IPS-NIHi7 (cell line): ENCODE data around the gene SHMT2.
"Not testable (repeated sequence)": the region's sequence is repeated elsewhere in the genome, so short reads cannot be mapped to it uniquely, and the experiment has no call there.

Source experiments
- DNase-seq: peaks from one replicate; pipeline ENCODE4 v3.0.0; 2012; ENCODE audit warnings: mixed read lengths; ENCODE audit errors: extremely low spot score

SHMT2 gene

GRCh38 chr12:57262126-57262822 lies 32.8 kb downstream of the SHMT2 start:
- no peak for DNase-seq

DNA sequence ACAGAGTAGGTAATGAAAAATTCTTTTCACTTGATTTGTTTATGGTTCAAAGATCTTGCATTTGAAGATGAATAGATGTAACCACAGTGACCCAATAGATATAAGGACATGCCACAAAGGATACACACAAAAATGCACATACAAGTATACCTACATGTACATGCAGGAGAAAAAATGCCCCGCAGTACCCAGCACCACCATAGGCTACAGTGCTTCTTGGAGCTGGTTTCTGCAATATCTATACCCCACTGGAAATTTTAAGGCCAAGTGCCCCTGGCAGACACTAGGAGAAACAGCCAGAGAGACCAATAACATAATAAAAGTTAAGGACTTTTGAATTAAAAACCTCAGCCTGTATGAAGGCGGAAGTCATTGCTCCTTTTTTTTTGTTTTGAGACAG lies 33.6 kb downstream of the SHMT2 start:
- DNase-seq = no peak

DNA sequence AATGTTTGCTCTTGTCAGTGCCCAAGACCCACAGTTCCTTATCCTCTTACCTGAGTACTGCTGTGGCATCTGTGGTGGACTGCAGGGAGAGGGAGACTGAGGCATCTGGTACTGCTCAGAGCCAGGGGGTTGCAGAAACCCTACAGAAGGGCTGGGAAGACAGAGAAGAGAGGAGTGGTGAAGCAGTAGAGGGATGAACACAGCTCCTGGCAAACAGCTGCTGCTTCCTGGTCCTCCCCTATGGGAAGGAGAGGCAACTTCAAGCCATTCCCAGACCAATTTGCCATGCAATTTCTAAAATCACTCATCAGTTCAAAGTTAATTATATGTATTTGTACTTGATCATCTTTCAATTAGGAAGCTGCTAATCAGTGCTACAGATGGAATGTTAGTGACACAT lies 37.2 kb downstream of the SHMT2 start:
- no peak for DNase-seq

GRCh38 chr12:57268264-57268663 lies 38.8 kb downstream of the SHMT2 start:
- DNase-seq = no peak

GRCh38 chr12:57270966-57271470 lies 41.5 kb downstream of the SHMT2 start:
- DNase-seq = peak; percentile 62

DNA sequence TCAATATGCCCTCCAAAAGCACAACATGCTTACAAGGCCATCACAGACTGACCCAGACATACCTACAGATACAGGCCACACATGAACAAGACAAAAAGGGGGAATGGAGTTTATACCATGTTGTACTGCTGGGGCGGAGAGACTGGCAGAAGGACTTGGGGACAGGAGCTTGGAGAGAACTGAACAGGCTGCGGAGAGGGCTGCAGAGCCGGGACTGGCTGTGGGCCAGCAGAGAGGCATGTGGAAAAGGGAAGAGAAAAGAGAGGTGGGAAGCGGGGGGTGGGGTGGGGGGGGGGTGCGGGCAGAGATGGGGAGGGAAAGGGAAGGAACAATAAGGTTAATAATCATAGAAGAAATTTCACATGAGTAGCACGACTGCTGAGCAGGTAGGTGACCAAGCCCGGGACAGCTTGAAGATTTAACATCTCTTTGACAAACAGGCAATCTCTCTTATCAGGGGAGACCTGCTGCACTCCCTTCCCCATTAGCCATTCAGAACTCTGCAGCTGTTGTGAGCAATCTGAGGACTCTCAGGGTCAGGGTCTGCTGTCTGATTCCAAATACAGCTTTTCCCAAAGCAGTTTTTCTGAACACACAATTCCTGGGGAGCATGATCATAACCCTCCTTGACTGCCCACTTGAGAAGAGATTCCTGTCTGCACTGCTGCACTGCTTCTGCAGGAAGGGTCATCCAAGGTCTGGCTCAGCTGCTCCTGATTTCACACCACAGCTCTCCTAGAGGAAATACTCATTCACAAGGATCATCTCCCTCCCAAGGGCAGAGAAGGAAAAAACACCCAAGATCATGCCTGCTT lies 43.0 kb downstream of the SHMT2 start:
- no peak for DNase-seq

- DNase-seq = no peak
Measured at GRCh38 chr12:57273516-57273915, 44.0 kb downstream of the SHMT2 start.

- DNase-seq = not testable (repeated sequence)
Measured at GRCh38 chr12:57276233-57276632, 46.7 kb downstream of the SHMT2 start.

DNA sequence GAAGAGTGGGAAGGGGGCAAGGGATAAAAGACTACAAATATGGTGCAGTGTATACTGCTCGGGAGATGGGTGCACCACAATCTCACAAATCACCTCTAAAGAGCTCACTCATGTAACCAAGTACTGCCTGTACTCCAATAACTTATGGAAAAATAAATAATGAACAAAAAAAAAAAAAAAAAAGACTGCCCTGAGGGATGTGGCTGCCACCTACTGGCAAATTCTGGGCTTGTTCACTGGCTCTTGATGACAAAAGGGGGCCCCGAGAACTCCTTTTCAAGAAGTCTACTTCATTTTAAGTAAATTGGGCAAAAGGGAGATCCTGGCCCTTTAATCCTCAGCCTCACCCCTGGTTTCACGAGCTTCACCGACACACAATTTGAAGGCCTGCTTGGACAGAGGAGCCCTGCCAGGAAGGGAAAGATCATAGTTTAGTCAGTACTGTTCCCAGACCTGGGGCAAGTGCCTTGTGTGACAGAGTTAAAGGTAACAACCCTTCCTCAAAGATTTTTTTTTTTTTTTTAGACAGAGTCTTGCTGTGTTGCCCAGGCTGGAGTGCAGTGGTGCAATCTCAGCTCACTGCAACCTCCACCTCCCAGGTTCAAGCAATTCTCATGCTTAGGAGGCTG lies 47.5 kb downstream of the SHMT2 start:
- DNase-seq = peak; percentile 55

- no peak for DNase-seq
Measured at GRCh38 chr12:57278465-57279381, 49.2 kb downstream of the SHMT2 start.

DNA sequence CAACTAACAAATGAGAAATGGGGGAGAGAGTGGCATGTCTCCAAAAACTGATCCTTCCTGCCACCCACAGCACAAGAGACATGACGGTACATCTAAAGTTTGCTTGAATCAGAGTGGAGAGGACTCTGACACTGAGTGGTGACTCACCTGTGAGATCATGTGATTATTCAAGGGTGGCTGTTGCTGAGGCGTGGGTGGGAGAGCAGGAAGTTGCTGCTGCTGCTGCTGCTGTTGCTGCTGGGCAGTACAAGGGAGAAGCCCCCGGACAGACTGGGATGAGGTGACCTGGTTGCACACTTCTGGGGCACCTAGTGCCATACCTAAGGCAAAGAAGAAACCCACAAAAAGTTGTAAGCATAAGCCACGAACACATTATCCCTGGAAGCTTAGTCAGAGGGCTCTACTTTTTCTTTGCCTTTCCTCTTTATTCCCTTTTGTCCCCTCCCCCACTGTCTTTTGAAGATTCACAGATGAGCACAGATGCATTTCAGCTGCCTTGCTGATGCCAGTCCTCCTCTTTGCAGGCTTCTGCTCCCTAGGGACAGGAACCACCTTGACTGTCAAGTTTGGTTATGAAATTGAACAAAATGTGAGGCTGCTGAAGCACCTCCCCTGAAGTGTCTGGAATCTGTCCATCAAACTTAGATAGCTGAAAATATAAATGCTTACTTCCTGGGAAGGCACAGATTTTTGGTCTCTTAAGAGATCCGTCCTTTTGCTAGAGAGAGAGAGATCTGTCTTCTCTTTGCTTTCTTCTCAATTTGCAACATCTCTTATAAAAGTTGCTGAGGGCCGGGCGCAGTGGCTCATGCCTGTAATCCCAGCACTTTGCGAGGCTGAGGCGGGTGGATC lies 50.9 kb downstream of the SHMT2 start:
- peak; percentile 60 for DNase-seq

GRCh38 chr12:57282073-57282472 lies 52.6 kb downstream of the SHMT2 start:
- not testable (repeated sequence) for DNase-seq
